Measurements from ENCODE around the gene TTC7B.

DNA sequence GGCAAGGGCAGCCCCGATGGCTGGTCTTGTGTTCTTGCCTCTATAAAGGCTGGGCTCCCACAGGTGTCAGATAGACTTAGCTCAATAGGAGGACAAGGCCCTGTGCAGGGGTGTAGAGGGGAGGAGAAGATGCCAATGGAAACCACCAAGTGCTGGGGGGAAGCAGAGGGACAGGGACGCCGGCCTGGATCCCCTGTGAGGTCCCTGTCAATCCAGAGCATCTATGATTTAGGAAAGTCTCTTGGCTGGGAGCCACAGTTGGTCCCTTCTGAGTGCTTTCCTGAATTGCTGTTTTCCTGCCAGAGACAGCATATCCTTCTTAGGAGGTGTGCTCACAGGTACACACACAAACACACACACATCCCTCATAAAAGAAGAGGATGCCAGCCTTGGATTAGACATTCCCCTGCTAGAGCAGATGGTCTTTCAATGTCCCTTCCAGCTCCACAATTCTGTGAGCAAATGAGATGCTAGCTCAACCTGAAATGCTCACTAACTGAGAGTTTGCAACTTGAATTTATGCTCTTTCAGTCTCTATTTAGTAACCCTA, 62.7 kb downstream of the TTC7B start:
- TF ChIP-seq, protein P1, sequence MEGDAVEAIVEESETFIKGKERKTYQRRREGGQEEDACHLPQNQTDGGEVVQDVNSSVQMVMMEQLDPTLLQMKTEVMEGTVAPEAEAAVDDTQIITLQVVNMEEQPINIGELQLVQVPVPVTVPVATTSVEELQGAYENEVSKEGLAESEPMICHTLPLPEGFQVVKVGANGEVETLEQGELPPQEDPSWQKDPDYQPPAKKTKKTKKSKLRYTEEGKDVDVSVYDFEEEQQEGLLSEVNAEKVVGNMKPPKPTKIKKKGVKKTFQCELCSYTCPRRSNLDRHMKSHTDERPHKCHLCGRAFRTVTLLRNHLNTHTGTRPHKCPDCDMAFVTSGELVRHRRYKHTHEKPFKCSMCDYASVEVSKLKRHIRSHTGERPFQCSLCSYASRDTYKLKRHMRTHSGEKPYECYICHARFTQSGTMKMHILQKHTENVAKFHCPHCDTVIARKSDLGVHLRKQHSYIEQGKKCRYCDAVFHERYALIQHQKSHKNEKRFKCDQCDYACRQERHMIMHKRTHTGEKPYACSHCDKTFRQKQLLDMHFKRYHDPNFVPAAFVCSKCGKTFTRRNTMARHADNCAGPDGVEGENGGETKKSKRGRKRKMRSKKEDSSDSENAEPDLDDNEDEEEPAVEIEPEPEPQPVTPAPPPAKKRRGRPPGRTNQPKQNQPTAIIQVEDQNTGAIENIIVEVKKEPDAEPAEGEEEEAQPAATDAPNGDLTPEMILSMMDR (IDR thresholded peaks at IDR 0.05; ENCODE audit: borderline replicate concordance, extremely low read depth, low read length, poor library complexity, severe bottlenecking) = no peak
- no peak for TF ChIP-seq EZH2 (IDR thresholded peaks at IDR 0.05; ENCODE audit: borderline replicate concordance, low read depth, low read length, severe bottlenecking)
